GM06990 (cell line): ENCODE data around the gene PTPRT.

Experiments
- DNase-seq: peaks from one replicate; pipeline ENCODE4 v3.0.0-alpha.2; 2011; ENCODE audit not compliant: insufficient read length; ENCODE audit errors: extremely low read depth
- H3K27me3 ChIP-seq: replicated peaks from 2 replicates; pipeline ENCODE4 v1.6.0; 2011; ENCODE audit warnings: low read length; ENCODE audit not compliant: control insufficient read depth, insufficient read depth
- H3K36me3 ChIP-seq: 2 replicates; pipeline ENCODE4 v1.5.1; 2011; ENCODE audit warnings: low read length; ENCODE audit not compliant: control insufficient read depth, insufficient read depth
- H3K4me3 ChIP-seq: replicated peaks from 2 replicates; pipeline ENCODE4 v1.5.1; 2011; ENCODE audit warnings: low read depth, mild to moderate bottlenecking, control low read depth, low read length
- CTCF ChIP-seq: IDR thresholded peaks from 2 replicates; pipeline ENCODE4 v1.5.1; 2011; ENCODE audit warnings: low read length, control low read depth, mild to moderate bottlenecking, inconsistent platforms; ENCODE audit not compliant: insufficient read depth, poor library complexity, severe bottlenecking

PTPRT gene

GRCh38 chr20:42368910-42369309 is 820.8 kb downstream of the PTPRT start:
- no peak overlapping the region for H3K4me3 ChIP-seq
- no peaks in the 10 kb centered on the region for H3K36me3 ChIP-seq
- DNase-seq, result no peak
- no peak for TF ChIP-seq CTCF
- no peaks in the 10 kb centered on the region; the same call in 1 of the 2 replicates for H3K27me3 ChIP-seq

GRCh38 chr20:42366626-42367025 is 823.1 kb downstream of the PTPRT start:
- no peak for TF ChIP-seq CTCF
- Histone ChIP-seq H3K27me3 (no peaks in the 10 kb centered on the region; the same call in 1 of the 2 replicates), H3K36me3 (no peaks in the 10 kb centered on the region), H3K4me3 (no peak overlapping the region)
- DNase-seq, result no peak

GRCh38 chr20:42364446-42364845 is 825.3 kb downstream of the PTPRT start:
- no peak for TF ChIP-seq CTCF
- H3K27me3 ChIP-seq, result no peaks in the 10 kb centered on the region; the same call in 1 of the 2 replicates
- no peak for DNase-seq
- no peaks in the 10 kb centered on the region for H3K36me3 ChIP-seq
- H3K4me3 ChIP-seq, result no peak overlapping the region

- H3K27me3 ChIP-seq, result no peaks in the 10 kb centered on the region; the same call in 1 of the 2 replicates
- DNase-seq, result no peak
- no peak overlapping the region for H3K4me3 ChIP-seq
- H3K36me3 ChIP-seq, result no peaks in the 10 kb centered on the region
- no peak for TF ChIP-seq CTCF
These were observed 828.2 kb downstream of the PTPRT start for GRCh38 chr20:42361402-42361970.

GRCh38 chr20:42360621-42361020 is 829.1 kb downstream of the PTPRT start:
- Histone ChIP-seq H3K4me3 (no peak overlapping the region), H3K36me3 (no peaks in the 10 kb centered on the region), H3K27me3 (no peaks in the 10 kb centered on the region; the same call in 1 of the 2 replicates)
- no peak for DNase-seq
- no peak for TF ChIP-seq CTCF

GRCh38 chr20:42359617-42360016 is 830.1 kb downstream of the PTPRT start:
- no peaks in the 10 kb centered on the region for H3K36me3 ChIP-seq
- DNase-seq, result no peak
- H3K4me3 ChIP-seq, result no peak overlapping the region
- TF ChIP-seq CTCF, result no peak
- no peaks in the 10 kb centered on the region; the same call in 1 of the 2 replicates for H3K27me3 ChIP-seq
